Activated CD4-positive, alpha-beta T cell treated with anti-CD3 and anti-CD28 coated beads, Interleukin-2, amount 10 ng/mL, durations not matched to agents 24 days and 14 days (primary cell): ENCODE measurements around the gene PRADC1. TPM values are rescaled to one million over a fixed set of nuclear protein-coding genes. Genes with fewer than 3 reads are reported as not detected.
A peak's percentile ranks its signal among the peaks of the same experiment; 100 is the strongest.

ENCODE experiments used
- DNase-seq: peaks from one replicate; pipeline ENCODE4 v3.0.0; 2022
- H3K27ac Mint-ChIP-seq: one replicate; pipeline ENCODE4 v1.8.0; 2022; ENCODE audit warnings: mild to moderate bottlenecking, mixed read lengths
- H3K27me3 Mint-ChIP-seq: one replicate; pipeline ENCODE4 v1.8.0; 2022; ENCODE audit warnings: mixed read lengths
- H3K36me3 Mint-ChIP-seq: one replicate; pipeline ENCODE4 v1.8.0; 2022; ENCODE audit warnings: low read depth, mild to moderate bottlenecking, mixed read lengths
- H3K4me1 Mint-ChIP-seq: one replicate; pipeline ENCODE4 v1.8.0; 2021; ENCODE audit warnings: mixed read lengths
- H3K4me3 Mint-ChIP-seq: one replicate; pipeline ENCODE4 v1.8.0; 2022; ENCODE audit warnings: mild to moderate bottlenecking, moderate library complexity, mixed read lengths
- H3K9me3 Mint-ChIP-seq: one replicate; pipeline ENCODE4 v1.8.0; 2021; ENCODE audit warnings: mixed read lengths
- intact Hi-C: fragments of 100-400 bp; cut with micrococcal nuclease; formaldehyde crosslinking; loops from one replicate; pipeline ENCODE4 v1.15.1; 2023
- total RNA-seq: library from RNA; stranded (reverse); gene quantifications from 2 replicates; pipeline ENCODE4 v1.2.3, GENCODE V29; 2022

PRADC1 gene
- total RNA-seq, 1 donor from 2014 or later = 14.8 TPM

DNA sequence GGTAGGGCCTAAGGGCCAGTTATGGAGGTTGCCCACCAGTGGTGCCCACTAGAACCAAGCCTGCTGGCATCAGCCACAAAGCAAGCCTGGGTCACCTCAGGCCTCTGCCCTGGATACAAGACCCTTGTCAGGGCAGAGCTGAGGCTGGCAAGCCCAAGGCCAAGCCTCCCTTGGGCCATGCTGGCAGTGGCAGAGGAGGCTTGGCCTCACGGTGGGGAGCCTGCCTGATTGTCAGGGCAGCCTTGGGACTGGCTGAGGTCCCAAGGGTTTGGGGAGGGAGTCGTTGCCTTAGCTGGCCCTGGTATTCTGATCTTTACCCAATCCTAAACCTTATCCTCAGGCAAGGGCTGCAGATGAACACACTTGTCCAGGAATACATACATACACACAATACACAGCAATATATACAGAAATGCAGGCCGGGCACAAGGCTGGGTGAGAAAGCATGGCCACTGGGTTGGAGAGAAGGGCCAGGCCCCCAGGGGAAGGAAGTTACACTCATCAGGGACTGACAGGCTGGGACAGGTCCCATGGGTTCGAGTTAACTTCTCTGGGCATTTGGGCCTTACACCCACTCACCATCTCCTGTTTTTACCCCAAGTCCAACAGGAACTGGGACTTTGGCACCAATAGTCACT, 22.1 kb upstream of the PRADC1 start:
- Mint-ChIP-seq H3K27ac (no peak overlapping the region), H3K27me3 (no peaks in the 10 kb centered on the region), H3K4me3 (no peak overlapping the region), H3K36me3 (peaks cover 43% of the 10 kb centered on the region), H3K4me1 (no peaks in the 10 kb centered on the region), H3K9me3 (no peaks in the 10 kb centered on the region)
- intact Hi-C loops = no loop called here
- no peak for DNase-seq

DNA sequence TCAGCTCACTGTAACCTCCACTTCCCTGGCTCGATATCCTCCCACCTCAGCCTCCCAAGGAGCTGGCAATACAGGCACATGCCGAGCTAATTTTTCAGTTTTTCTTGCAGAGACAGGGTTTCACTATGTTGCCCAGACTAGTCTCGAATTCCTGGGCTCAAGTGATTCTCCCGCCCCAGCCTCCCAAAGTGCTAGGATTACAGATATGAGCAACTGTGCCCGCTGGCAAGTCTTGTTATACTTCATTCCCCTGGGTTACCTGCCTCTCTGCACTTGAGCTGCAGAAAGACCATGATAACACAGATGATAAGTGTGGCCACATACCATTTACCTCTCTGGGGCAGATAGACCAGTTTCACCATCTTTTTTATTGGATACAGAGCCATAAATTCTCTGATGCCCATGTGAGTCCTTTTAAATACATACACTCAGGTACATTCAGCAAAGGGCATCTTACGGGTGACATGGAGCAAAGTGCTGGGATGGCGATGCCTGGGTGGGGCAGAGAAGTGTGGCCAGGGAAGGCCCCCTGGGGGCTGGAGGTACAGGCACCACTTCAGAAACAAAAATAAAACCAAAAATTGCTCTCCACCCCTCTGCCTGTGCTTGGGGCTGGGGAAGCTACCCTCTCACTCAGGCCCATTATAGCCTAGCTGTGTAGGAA, 21.4 kb upstream of the PRADC1 start:
- H3K9me3 Mint-ChIP-seq = no peaks in the 10 kb centered on the region
- intact Hi-C loops = no loop called here
- peaks cover 46% of the 10 kb centered on the region for H3K36me3 Mint-ChIP-seq
- H3K4me3 Mint-ChIP-seq = no peak overlapping the region
- DNase-seq = no peak
- H3K27ac Mint-ChIP-seq = no peak overlapping the region
- no peaks in the 10 kb centered on the region for H3K4me1 Mint-ChIP-seq
- no peaks in the 10 kb centered on the region for H3K27me3 Mint-ChIP-seq

DNA sequence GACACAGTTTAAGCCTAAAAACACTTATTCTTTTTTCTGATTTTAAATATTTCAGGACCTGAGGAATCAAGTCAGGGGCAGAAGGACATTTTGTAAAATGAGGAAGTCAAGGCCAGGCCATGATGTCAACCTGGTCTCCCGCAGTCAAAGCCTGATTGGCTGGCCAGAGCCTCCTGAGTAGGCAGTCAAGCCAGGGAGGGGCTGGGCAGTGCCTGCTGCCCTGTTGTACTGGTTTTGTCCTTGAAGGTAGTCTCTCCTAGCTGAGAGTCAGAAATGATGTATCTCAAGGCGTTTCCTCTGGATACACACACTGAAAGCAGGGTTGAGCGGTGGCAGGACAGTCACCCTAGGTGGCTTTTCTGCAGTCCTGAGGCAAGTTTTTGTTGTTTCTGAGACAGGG, 20.9 kb upstream of the PRADC1 start:
- peaks cover 46% of the 10 kb centered on the region for H3K36me3 Mint-ChIP-seq
- no peak for DNase-seq
- no peak overlapping the region for H3K4me3 Mint-ChIP-seq
- no peak overlapping the region for H3K27ac Mint-ChIP-seq
- intact Hi-C loops = no loop called here
- H3K27me3 Mint-ChIP-seq = no peaks in the 10 kb centered on the region
- no peaks in the 10 kb centered on the region for H3K4me1 Mint-ChIP-seq
- H3K9me3 Mint-ChIP-seq = no peaks in the 10 kb centered on the region

DNA sequence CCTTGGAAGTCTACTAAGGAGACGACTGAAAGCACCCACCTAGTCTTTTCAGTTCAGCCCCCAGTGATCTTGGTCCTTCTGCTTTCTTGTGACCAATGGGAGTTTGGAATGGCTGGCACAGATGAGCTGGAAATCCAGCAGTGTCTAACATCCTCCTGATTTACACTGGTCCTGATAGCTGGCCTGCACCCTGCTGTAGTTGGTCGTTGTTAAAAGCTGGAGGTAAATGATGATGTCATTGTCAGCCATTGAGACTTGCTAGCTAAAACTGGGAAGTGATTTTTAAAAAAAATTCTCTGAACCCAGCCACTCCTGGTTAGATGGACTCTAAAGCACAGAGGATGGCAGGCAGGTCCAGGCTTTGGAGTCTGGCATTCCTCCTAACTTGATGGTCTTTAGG, 20.4 kb upstream of the PRADC1 start:
- intact Hi-C loops = no loop called here
- H3K9me3 Mint-ChIP-seq = no peaks in the 10 kb centered on the region
- peaks cover 49% of the 10 kb centered on the region for H3K36me3 Mint-ChIP-seq
- no peak for DNase-seq
- no peaks in the 10 kb centered on the region for H3K4me1 Mint-ChIP-seq
- no peaks in the 10 kb centered on the region for H3K27me3 Mint-ChIP-seq
- H3K4me3 Mint-ChIP-seq = no peak overlapping the region
- H3K27ac Mint-ChIP-seq = no peak overlapping the region

DNA sequence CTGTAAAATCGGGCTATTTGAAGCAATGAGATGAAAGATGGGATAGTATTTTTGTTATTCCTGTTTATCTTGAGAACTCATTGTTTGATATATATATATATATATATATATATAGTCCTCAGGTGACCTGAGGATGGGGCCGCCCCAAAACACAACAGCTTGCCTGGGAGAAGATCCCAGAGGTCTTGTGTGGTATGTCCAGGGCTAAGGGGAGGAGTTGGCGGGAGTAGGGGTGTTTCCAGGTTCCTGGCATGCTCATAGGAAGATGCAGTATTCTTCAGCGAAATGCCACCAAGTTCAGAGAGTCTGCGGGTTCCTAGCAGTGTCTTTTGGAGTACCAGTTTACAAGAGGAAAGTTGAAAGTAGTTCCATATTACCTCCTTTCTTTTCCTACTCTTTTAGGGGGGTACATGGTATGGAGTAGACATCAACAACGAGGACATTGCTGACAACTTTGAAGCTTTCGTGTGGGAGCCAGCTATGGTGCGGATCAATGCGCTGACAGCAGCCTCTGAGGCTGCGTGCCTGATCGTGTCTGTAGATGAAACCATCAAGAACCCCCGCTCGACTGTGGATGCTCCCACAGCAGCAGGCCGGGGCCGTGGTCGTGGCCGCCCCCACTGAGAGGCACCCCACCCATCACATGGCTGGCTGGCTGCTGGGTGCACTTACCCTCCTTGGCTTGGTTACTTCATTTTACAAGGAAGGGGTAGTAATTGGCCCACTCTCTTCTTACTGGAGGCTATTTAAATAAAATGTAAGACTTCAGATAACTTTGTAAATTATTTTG, 19.4 kb upstream of the PRADC1 start:
- H3K36me3 Mint-ChIP-seq = peaks cover 52% of the 10 kb centered on the region

DNA sequence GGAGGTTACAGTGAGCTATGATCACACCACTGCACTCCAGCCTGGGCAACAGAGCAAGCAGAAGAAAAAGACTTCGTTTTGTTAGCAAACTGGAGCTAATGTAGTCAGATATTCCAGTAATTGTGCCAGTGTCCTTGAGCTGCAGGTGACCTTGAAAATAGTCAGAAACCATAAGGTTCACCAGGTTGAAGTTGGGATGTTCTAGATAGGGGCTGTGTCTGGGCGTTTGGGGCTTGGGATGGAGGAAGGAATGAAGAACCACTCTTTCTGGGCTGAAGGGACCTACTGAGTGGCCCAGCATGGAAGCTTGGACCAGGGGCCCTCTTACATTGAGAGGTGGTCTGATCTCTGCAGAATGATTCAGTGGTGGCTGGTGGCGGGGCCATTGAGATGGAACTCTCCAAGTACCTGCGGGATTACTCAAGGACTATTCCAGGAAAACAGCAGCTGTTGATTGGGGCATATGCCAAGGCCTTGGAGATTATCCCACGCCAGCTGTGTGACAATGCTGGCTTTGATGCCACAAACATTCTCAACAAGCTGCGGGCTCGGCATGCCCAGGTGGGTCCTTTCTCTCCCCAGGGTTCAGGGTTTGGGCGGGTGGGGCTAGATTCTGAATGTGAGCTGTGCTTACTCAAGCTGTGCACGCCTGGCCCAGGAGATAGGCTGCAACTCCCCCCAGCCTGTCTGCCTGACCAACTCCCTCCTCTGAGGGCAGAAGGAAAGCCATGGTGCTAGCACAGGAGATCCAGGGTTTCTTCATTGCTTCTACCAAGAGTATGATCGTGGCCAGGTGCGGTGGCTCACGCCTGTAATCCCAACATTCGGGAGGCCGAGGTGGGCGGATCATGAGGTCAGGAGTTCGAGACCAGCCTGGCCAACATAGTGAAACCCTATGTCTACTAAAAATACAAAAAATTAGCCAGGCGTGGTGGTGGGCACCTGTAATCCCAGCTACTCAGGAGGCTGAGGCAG, 18.1 kb upstream of the PRADC1 start:
- Mint-ChIP-seq H3K36me3 (peaks cover 64% of the 10 kb centered on the region), H3K4me3 (no peak overlapping the region), H3K27ac (peak overlapping the region; percentile 54), H3K9me3 (no peaks in the 10 kb centered on the region), H3K4me1 (peaks cover 2% of the 10 kb centered on the region), H3K27me3 (no peaks in the 10 kb centered on the region)
- intact Hi-C loops = no loop called here
- DNase-seq = no peak

More for the DNA sequence above, 19.4 kb upstream of the PRADC1 start:
- Mint-ChIP-seq H3K4me1 (no peaks in the 10 kb centered on the region), H3K27me3 (no peaks in the 10 kb centered on the region), H3K9me3 (no peaks in the 10 kb centered on the region), H3K27ac (no peak overlapping the region), H3K4me3 (no peak overlapping the region)
- DNase-seq = no peak
- intact Hi-C loops = no loop called here

DNA sequence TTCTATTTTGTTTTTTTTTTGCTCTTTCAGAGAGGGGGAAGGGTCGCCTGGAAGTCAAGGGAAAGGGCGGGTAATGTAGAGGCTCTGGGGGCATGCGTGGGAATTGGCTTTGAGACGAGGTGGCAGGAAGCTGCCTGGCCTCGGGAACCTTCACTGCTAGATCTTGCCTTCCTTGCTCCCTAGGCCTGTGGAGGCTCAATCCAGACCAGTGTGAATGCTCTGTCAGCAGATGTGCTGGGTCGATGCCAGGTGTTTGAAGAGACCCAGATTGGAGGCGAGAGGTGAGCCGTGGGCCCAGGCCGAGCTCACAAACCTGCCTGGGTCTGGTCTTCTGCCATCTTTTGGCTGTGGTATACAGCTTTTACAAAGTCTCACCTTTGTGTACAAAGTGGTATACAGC, 16.6 kb upstream of the PRADC1 start:
- intact Hi-C loops = no loop called here
- Mint-ChIP-seq H3K9me3 (no peaks in the 10 kb centered on the region), H3K36me3 (peaks cover 73% of the 10 kb centered on the region), H3K4me3 (no peak overlapping the region), H3K27me3 (no peaks in the 10 kb centered on the region), H3K4me1 (peaks cover 2% of the 10 kb centered on the region), H3K27ac (no peak overlapping the region)
- DNase-seq = no peak

DNA sequence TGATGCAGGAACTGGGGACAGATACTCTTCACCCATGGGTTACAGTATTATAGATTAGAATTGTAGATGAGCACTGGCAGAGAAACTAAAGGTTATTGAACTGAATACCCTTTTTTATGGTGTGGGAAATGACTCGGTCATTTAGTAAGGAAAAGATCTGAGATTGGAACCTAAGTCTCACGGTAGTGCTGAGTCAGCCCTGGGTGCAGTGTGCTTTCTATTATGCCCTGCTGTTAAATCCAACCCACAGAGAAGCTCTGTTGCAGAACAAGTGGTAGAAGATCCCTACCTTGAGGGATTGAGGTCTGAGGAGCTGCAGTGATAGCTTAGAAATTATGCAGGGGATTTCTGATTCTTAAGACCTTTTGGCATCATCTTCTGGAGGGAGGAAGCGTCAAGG, 13.8 kb upstream of the PRADC1 start:
- Mint-ChIP-seq H3K9me3 (no peaks in the 10 kb centered on the region), H3K36me3 (peaks cover 69% of the 10 kb centered on the region), H3K27me3 (no peaks in the 10 kb centered on the region), H3K27ac (no peak overlapping the region), H3K4me3 (no peak overlapping the region), H3K4me1 (peaks cover 7% of the 10 kb centered on the region)
- intact Hi-C loops = no loop called here
- DNase-seq = no peak

DNA sequence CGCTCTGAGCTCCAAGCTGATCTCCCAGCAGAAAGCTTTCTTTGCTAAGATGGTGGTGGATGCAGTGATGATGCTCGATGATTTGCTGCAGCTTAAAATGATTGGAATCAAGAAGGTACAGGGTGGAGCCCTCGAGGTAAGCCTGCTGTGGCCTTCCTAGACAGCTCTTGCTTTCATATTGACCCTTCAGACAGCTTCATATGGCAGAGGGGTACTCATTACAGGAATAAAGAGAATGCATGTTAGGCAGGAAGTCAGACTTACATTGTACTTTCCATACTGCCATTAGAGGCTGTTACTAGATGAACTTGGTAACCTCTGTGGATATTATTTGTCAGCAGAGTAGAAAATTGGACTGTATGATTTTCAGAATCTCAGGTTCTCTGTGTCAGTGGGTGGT, 11.5 kb upstream of the PRADC1 start:
- peaks cover 65% of the 10 kb centered on the region for H3K36me3 Mint-ChIP-seq
- no peak overlapping the region for H3K4me3 Mint-ChIP-seq
- H3K27me3 Mint-ChIP-seq = no peaks in the 10 kb centered on the region
- no peak overlapping the region for H3K27ac Mint-ChIP-seq
- intact Hi-C loops = no loop called here
- no peaks in the 10 kb centered on the region for H3K9me3 Mint-ChIP-seq
- H3K4me1 Mint-ChIP-seq = peaks cover 9% of the 10 kb centered on the region
- no peak for DNase-seq

DNA sequence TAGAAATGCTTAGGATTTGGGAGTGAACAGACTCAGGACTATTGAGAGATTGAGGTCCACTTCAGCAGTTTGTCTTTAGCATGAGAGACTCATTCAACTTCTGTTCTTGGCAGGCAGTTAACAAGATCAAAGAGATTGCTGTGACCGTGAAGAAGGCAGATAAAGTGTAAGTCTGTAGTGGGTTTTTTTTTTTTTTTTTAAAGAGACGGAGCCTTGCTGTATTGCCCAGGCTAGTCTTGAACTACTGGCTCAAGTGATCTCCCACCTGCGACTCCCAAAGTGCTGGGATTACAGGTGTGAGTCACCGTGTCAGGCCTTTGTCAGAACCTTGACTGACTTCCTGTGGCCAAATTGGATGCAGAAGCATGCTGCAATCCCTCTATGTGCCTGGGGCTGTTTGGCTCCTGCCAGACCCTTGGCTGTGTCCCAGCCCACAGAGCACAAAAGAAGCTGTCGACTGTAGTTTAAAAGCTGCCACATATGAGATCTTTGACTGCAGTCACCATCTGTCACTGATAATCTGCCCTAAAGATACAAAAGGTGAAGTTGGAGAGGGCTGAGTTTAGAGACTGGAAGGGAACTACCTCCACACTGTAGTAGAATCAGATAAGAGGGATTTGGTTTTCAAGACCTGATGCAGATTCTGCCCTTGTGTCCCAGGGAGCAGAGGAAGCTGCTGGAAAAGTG, 11.0 kb upstream of the PRADC1 start:
- H3K9me3 Mint-ChIP-seq = no peaks in the 10 kb centered on the region
- intact Hi-C loops = no loop called here
- no peaks in the 10 kb centered on the region for H3K27me3 Mint-ChIP-seq
- H3K27ac Mint-ChIP-seq = no peak overlapping the region
- peaks cover 65% of the 10 kb centered on the region for H3K36me3 Mint-ChIP-seq
- no peak overlapping the region for H3K4me3 Mint-ChIP-seq
- DNase-seq = no peak
- H3K4me1 Mint-ChIP-seq = peaks cover 14% of the 10 kb centered on the region

DNA sequence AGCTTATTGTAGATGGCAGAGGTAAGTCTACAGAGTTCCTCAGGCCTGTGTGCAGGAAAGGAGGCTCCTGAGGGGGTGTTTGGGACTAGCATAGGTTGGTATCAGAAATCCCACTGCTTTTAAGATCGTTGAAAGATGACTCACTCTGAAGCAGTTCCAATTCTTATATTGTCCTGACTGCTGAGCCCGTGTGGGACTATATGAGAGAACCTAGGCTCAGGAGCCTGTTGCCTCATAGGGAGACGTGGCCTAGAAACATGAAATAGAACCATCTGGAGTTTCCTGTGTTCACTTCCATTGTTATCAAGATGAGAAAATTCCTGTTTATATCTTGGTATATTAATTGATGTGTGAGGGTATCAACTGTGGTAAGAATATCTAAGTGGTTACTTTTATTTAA, 6.7 kb upstream of the PRADC1 start:
- DNase-seq = no peak
- H3K9me3 Mint-ChIP-seq = no peaks in the 10 kb centered on the region
- H3K27me3 Mint-ChIP-seq = no peaks in the 10 kb centered on the region
- no peak overlapping the region for H3K27ac Mint-ChIP-seq
- H3K36me3 Mint-ChIP-seq = peaks cover 60% of the 10 kb centered on the region
- intact Hi-C loops = no loop called here
- no peak overlapping the region for H3K4me3 Mint-ChIP-seq
- peaks cover 40% of the 10 kb centered on the region for H3K4me1 Mint-ChIP-seq

DNA sequence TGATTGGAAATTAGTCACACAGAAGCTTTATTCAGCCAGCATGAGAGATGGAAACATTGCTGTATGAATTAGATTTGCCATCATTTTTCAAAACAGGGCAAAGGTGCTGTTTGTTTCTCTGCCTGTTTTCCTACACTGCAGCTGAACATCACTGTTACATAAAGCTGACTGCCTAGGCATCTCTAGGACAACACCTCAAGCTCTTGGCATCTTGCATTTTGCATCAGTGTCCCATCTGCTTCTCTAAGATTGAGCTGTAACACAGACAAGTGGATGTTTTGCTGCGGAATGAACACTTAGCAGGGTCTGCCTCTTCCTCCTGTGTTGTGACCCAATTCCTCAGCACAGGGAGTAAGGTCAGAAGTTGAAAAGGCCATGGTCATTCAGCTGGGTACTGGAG, 5.9 kb upstream of the PRADC1 start:
- H3K27ac Mint-ChIP-seq = no peak overlapping the region
- H3K36me3 Mint-ChIP-seq = peaks cover 55% of the 10 kb centered on the region
- H3K4me1 Mint-ChIP-seq = peaks cover 35% of the 10 kb centered on the region
- no peaks in the 10 kb centered on the region for H3K9me3 Mint-ChIP-seq
- intact Hi-C loops = no loop called here
- H3K4me3 Mint-ChIP-seq = no peak overlapping the region
- no peak for DNase-seq
- H3K27me3 Mint-ChIP-seq = no peaks in the 10 kb centered on the region

DNA sequence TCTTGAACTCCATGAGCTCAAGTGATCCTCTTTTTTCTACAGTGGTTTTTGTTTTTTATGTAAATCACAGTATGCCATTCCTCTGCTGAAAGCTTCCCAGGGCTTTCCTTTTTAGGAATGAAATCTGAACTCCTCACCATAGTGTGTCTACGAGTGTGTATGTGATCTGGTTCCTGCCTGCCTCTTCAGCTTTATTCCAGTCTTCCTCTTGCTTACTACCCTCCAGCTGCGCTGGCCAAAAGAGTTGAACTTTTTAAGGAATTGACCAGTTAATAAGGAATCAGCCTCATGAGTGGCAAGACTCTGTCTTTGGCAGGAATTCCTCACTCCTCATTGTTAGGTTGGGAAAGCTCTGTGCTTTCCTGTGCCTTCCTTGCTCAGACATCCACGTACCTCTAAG, 5.1 kb upstream of the PRADC1 start:
- peaks cover 35% of the 10 kb centered on the region for H3K4me1 Mint-ChIP-seq
- DNase-seq = no peak
- no peaks in the 10 kb centered on the region for H3K9me3 Mint-ChIP-seq
- H3K36me3 Mint-ChIP-seq = peaks cover 50% of the 10 kb centered on the region
- intact Hi-C loops = no loop called here
- H3K27me3 Mint-ChIP-seq = no peaks in the 10 kb centered on the region
- no peak overlapping the region for H3K4me3 Mint-ChIP-seq
- H3K27ac Mint-ChIP-seq = no peak overlapping the region
